DND-41 (cell line): ENCODE results near the gene MOK.

Experiments
- ATAC-seq: fragments of 200-7000 bp; cut with Tn5 transposase; 3 replicates; pipeline ENCODE4 v1.9.1; 2021; ENCODE audit warnings: low read depth; ENCODE audit not compliant: insufficient read depth
- DNase-seq: peaks from one replicate; pipeline ENCODE4 v3.0.0-alpha.2; 2020
- H2AFZ ChIP-seq: 2 replicates; pipeline ENCODE4 v1.6.0; 2012; ENCODE audit warnings: low read depth, low read length
- H3K27ac ChIP-seq: 2 replicates; pipeline ENCODE4 v1.5.1; 2012; ENCODE audit warnings: low read length, inconsistent platforms
- H3K27me3 ChIP-seq: fragments of 200-600 bp; sonication (generic); 2 replicates; pipeline ENCODE4 v1.6.0; 2012; ENCODE audit warnings: low read length, mild to moderate bottlenecking, inconsistent platforms; ENCODE audit not compliant: insufficient read depth, poor library complexity
- H3K36me3 ChIP-seq: 2 replicates; pipeline ENCODE4 v1.5.1; 2012; ENCODE audit warnings: low read length, inconsistent platforms; ENCODE audit not compliant: insufficient read depth
- H3K4me1 ChIP-seq: 2 replicates; pipeline ENCODE4 v1.5.1; 2012; ENCODE audit warnings: mild to moderate bottlenecking, low read length; ENCODE audit not compliant: insufficient read depth
- H3K4me2 ChIP-seq: 2 replicates; pipeline ENCODE4 v1.6.0; 2012; ENCODE audit warnings: mild to moderate bottlenecking, moderate library complexity, low read length, inconsistent platforms; ENCODE audit not compliant: insufficient read depth
- H3K4me3 ChIP-seq, 2 experiments: fragments of 200-600 bp in 1 of 2; shearing (Covaris generic) in 1 of 2; 2 replicates each; pipeline ENCODE4 v1.5.1; 2012 to 2016; ENCODE audit warnings: inconsistent platforms in 2 of 2, low read length in 2 of 2, mild to moderate bottlenecking in 2 of 2, low read depth in 1 of 2, moderate library complexity in 1 of 2
- H3K79me2 ChIP-seq: 2 replicates; pipeline ENCODE4 v1.6.0; 2012; ENCODE audit warnings: low read length, inconsistent platforms; ENCODE audit not compliant: insufficient read depth
- H3K9ac ChIP-seq: 2 replicates; pipeline ENCODE4 v1.6.0; 2012; ENCODE audit warnings: low read depth, mild to moderate bottlenecking, inconsistent platforms, low read length, moderate library complexity
- H3K9me3 ChIP-seq: 2 replicates; pipeline ENCODE4 v1.5.1; 2012; ENCODE audit warnings: low read length, moderate library complexity, mild to moderate bottlenecking, inconsistent platforms; ENCODE audit not compliant: insufficient read depth, severe bottlenecking
- H4K20me1 ChIP-seq: 2 replicates; pipeline ENCODE4 v1.6.0; 2012; ENCODE audit warnings: low read length; ENCODE audit not compliant: insufficient read depth
- EZH2 ChIP-seq: IDR thresholded peaks from 3 replicates; pipeline ENCODE4 v1.6.1; 2012; ENCODE audit warnings: borderline replicate concordance, low read depth, mild to moderate bottlenecking, moderate library complexity, low read length, inconsistent platforms; ENCODE audit not compliant: severe bottlenecking
- TF ChIP-seq, protein P1 (sequence below): IDR thresholded peaks from 2 replicates; pipeline ENCODE4 v1.5.1; 2012; ENCODE audit warnings: borderline replicate concordance, low read length, moderate library complexity, mild to moderate bottlenecking; ENCODE audit not compliant: poor library complexity, severe bottlenecking; ENCODE audit errors: extremely low read depth

The MOK gene

DNA sequence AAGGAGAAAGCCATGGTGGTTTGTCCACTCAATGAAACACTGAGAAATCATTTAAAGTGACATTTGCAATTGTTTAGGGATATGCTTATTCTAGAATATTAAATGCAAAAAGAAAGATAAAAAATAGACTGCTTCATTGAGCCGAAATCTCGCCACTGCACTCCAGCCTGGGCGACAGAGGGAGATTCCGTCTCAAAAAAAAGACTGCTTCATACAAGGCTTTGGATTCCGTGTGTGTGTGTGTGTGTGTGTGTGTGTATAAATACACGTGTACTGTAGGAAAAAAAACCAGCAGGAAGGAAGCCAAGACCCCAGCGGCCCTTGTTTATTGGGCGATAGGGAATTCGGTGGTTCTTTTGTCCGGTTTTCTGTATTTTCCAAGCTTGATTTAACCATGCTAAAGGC, 11.4 kb upstream of the MOK start:
- Histone ChIP-seq H3K9me3 (no peaks in the 10 kb centered on the region), H2AFZ (peak overlapping the region; percentile 97), H3K4me1 (peaks cover 65% of the 10 kb centered on the region), H3K27me3 (no peaks in the 10 kb centered on the region), H4K20me1 (no peaks in the 10 kb centered on the region), H3K27ac (peak overlapping the region; percentile 86), H3K4me2 (peak overlapping the region; percentile 76), H3K36me3 (no peaks in the 10 kb centered on the region; the same call in 1 of the 2 replicates), H3K4me3 (peak overlapping the region; percentile 42 to 68; a peak in 3 of 4 replicates), H3K79me2 (peaks cover 16% of the 10 kb centered on the region), H3K9ac (peak overlapping the region; percentile 61)
- TF ChIP-seq, protein P1, sequence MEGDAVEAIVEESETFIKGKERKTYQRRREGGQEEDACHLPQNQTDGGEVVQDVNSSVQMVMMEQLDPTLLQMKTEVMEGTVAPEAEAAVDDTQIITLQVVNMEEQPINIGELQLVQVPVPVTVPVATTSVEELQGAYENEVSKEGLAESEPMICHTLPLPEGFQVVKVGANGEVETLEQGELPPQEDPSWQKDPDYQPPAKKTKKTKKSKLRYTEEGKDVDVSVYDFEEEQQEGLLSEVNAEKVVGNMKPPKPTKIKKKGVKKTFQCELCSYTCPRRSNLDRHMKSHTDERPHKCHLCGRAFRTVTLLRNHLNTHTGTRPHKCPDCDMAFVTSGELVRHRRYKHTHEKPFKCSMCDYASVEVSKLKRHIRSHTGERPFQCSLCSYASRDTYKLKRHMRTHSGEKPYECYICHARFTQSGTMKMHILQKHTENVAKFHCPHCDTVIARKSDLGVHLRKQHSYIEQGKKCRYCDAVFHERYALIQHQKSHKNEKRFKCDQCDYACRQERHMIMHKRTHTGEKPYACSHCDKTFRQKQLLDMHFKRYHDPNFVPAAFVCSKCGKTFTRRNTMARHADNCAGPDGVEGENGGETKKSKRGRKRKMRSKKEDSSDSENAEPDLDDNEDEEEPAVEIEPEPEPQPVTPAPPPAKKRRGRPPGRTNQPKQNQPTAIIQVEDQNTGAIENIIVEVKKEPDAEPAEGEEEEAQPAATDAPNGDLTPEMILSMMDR: no peak
- TF ChIP-seq EZH2: no peak
- DNase-seq (no peak), ATAC-seq (no peak)

DNA sequence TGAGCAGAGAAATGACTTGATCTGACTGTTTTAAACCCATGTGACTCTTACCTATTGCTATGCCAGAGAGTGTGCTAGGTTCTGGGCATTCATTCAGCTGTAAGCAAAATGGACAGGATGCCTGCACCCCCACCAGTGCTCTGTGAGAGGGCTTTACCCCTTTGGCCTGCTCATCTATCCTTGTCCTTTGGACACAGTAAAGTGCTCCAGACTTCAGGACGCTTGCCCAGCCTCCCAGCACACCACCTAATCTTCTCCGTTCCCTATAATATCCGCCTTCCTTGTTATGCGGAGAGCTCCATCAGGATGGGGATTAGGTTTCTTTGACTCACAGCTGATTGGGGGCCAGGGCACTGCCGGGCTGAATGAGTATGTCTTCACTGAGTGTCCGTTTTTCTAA, 10.2 kb upstream of the MOK start:
- DNase-seq (no peak), ATAC-seq (no peak)
- TF ChIP-seq, protein P1: no peak
- no peak for TF ChIP-seq EZH2
- H3K4me3 ChIP-seq: no peak overlapping the region
- peaks cover 53% of the 10 kb centered on the region for H3K4me1 ChIP-seq
- H3K79me2 ChIP-seq: peaks cover 4% of the 10 kb centered on the region
- no peaks in the 10 kb centered on the region; the same call in 1 of the 2 replicates for H3K36me3 ChIP-seq
- H3K9me3 ChIP-seq: no peaks in the 10 kb centered on the region
- no peak overlapping the region for H3K27ac ChIP-seq
- no peaks in the 10 kb centered on the region for H3K27me3 ChIP-seq
- H4K20me1 ChIP-seq: no peaks in the 10 kb centered on the region
- H2AFZ ChIP-seq: peak overlapping the region; percentile 45; the same call in 1 of the 2 replicates
- H3K4me2 ChIP-seq: peak overlapping the region; percentile 85; the same call in 1 of the 2 replicates
- H3K9ac ChIP-seq: peak overlapping the region; percentile 59; the same call in 1 of the 2 replicates

DNA sequence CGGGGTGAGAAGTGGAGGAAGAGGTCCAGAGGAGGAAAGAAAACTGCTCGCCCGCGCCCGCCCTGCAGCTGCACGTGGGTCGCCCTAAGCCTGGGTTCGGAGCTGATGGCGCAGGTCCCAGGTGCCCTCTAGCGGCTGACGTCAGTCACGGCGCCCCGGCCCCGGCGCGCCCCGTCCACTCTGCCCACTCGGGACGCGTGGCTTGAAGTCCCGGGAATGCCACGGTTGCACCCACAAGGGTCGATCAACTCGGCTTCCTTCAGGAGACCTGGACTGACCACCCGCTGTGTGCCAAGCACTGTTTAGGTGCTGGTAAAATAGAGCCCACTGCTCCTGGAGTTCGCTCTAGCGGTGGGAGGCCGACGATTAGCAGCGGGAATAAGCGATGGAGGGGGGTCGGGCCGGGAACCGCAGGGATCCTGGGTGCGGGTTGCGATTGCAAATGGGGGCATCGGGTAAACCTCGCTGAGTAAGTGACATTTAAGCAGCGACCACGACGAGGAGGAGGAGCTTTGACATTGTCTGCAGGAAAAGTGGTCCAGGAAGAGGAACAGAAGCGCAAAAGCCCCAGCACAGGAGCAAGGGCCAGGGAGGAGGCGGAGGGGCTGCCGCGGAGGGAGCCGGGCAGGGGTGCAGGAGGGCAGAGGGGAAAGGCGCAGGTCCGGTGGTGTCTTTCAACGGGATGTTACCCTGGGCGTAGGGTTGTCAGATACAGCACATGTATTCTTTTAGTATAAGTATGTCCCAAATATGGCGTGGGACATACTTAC, 9.5 kb upstream of the MOK start:
- Histone ChIP-seq H3K9ac (peak overlapping the region; percentile 59), H3K27me3 (no peaks in the 10 kb centered on the region), H3K27ac (peak overlapping the region; percentile 37), H2AFZ (peak overlapping the region; percentile 85), H3K79me2 (no peaks in the 10 kb centered on the region; the same call in 1 of the 2 replicates), H3K4me2 (peak overlapping the region; percentile 85), H3K4me1 (peaks cover 51% of the 10 kb centered on the region), H3K9me3 (no peaks in the 10 kb centered on the region), H3K36me3 (no peaks in the 10 kb centered on the region), H3K4me3 (peak overlapping the region; percentile 35 to 65; a peak in 3 of 4 replicates), H4K20me1 (no peaks in the 10 kb centered on the region)
- peak; percentile 79 for ATAC-seq
- peak; percentile 82 for DNase-seq
- TF ChIP-seq, protein P1: peak; percentile 95
- no peak for TF ChIP-seq EZH2
